CD14-positive monocyte (primary cell): ENCODE measurements around the gene FRMPD4. TPM values are rescaled to one million over a fixed set of nuclear protein-coding genes. Genes with fewer than 3 reads are reported as not detected.

Source experiments
- DNase-seq, 3 donors: peaks; one replicate each; pipeline ENCODE4 v3.0.0-alpha.2; 2011 to 2022
- H2AFZ ChIP-seq: 2 replicates; pipeline ENCODE4 v1.6.0; 2012; ENCODE audit warnings: mild to moderate bottlenecking, low read depth, low read length, inconsistent platforms; ENCODE audit not compliant: insufficient read depth, poor library complexity, severe bottlenecking
- H3K27ac ChIP-seq, 2 donors: 1 replicate in 1 of 2; 2 replicates in 1 of 2; pipeline ENCODE4 v1.5.1; 2012 to 2013; ENCODE audit warnings: low read length in 2 of 2, control low read depth in 1 of 2, inconsistent platforms in 1 of 2, low read depth in 1 of 2, mild to moderate bottlenecking in 1 of 2
- H3K27me3 ChIP-seq, 2 donors: one replicate each; pipeline versions ENCODE4 v1.6.0 to v1.6.1; 2011 to 2013; ENCODE audit warnings: low read length in 2 of 2; ENCODE audit not compliant: control insufficient read depth in 2 of 2, insufficient read depth in 2 of 2
- H3K36me3 ChIP-seq, 2 donors: replicated peaks in 1 of 2; 1 replicate in 1 of 2; 2 replicates in 1 of 2; pipeline versions ENCODE4 v1.5.1 to v1.6.1; 2012 to 2013; ENCODE audit warnings: low read length in 2 of 2, control low read depth in 1 of 2, inconsistent platforms in 1 of 2, mild to moderate bottlenecking in 1 of 2; ENCODE audit not compliant: insufficient read depth in 2 of 2, control insufficient read depth in 1 of 2
- H3K4me1 ChIP-seq, 2 donors: 1 replicate in 1 of 2; 2 replicates in 1 of 2; pipeline versions ENCODE4 v1.5.1 to v1.6.1; 2012 to 2013; ENCODE audit warnings: low read length in 2 of 2, control low read depth in 1 of 2, inconsistent platforms in 1 of 2, mild to moderate bottlenecking in 1 of 2, moderate library complexity in 1 of 2; ENCODE audit not compliant: insufficient read depth in 2 of 2, control insufficient read depth in 1 of 2
- H3K4me2 ChIP-seq: replicated peaks from 2 replicates; pipeline ENCODE3; 2012; ENCODE audit warnings: low read length, moderate library complexity, mild to moderate bottlenecking; ENCODE audit not compliant: poor library complexity, severe bottlenecking; ENCODE audit errors: extremely low read depth
- H3K4me3 ChIP-seq, 3 experiments: fragments of 200-600 bp in 1 of 3; sonication (generic) in 1 of 3; replicated peaks in 1 of 3; 1 replicate in 2 of 3; 2 replicates in 1 of 3; pipeline ENCODE4 v1.5.1; 2011 to 2013; ENCODE audit warnings: low read length in 3 of 3, mild to moderate bottlenecking in 3 of 3, control low read depth in 2 of 3, low read depth in 2 of 3, inconsistent platforms in 1 of 3, moderate library complexity in 1 of 3
- H3K79me2 ChIP-seq: 2 replicates; pipeline ENCODE4 v1.6.0; 2012; ENCODE audit warnings: mild to moderate bottlenecking, control low read depth, inconsistent platforms, low read length, moderate library complexity; ENCODE audit not compliant: insufficient read depth
- H3K9ac ChIP-seq: 2 replicates; pipeline ENCODE4 v1.6.0; 2017; ENCODE audit warnings: low read length, mild to moderate bottlenecking; ENCODE audit not compliant: insufficient read depth, poor library complexity, severe bottlenecking
- H3K9me3 ChIP-seq, 2 donors: replicated peaks in 1 of 2; 1 replicate in 1 of 2; 2 replicates in 1 of 2; pipeline versions ENCODE4 v1.5.1 to v1.6.1; 2012 to 2013; ENCODE audit warnings: low read length in 2 of 2, control low read depth in 1 of 2; ENCODE audit not compliant: control insufficient read depth in 1 of 2, insufficient read depth in 1 of 2
- H4K20me1 ChIP-seq: 2 replicates; pipeline ENCODE4 v1.6.0; 2012; ENCODE audit warnings: mild to moderate bottlenecking, low read length, control low read depth, moderate library complexity; ENCODE audit not compliant: insufficient read depth
- H3K27ac Mint-ChIP-seq, 7 donors: one replicate each; pipeline ENCODE4 v1.8.0; 2020; ENCODE audit warnings: mild to moderate bottlenecking in 7 of 7, mixed read lengths in 7 of 7, moderate library complexity in 6 of 7, inconsistent platforms in 2 of 7
- H3K27me3 Mint-ChIP-seq, 3 donors: one replicate each; pipeline ENCODE4 v1.8.0; 2021 to 2022; ENCODE audit warnings: low read depth in 3 of 3, mild to moderate bottlenecking in 3 of 3, mixed read lengths in 3 of 3, moderate library complexity in 3 of 3, inconsistent platforms in 1 of 3
- H3K36me3 Mint-ChIP-seq, 2 donors: one replicate each; pipeline ENCODE4 v1.8.0; 2020; ENCODE audit warnings: mixed read lengths in 2 of 2, inconsistent platforms in 1 of 2, mild to moderate bottlenecking in 1 of 2
- H3K4me1 Mint-ChIP-seq: one replicate; pipeline ENCODE4 v1.8.0; 2020; ENCODE audit warnings: mild to moderate bottlenecking, mixed read lengths
- H3K4me3 Mint-ChIP-seq, 2 donors: one replicate each; pipeline ENCODE4 v1.8.0; 2020; ENCODE audit warnings: mild to moderate bottlenecking in 2 of 2, mixed read lengths in 2 of 2, moderate library complexity in 1 of 2
- H3K9me3 Mint-ChIP-seq, 7 donors: one replicate each; pipeline ENCODE4 v1.8.0; 2020 to 2022; ENCODE audit warnings: mixed read lengths in 7 of 7, mild to moderate bottlenecking in 6 of 7, moderate library complexity in 6 of 7, inconsistent platforms in 2 of 7
- CTCF ChIP-seq: fragments of 200-600 bp; IDR thresholded peaks from one replicate; pipeline ENCODE4 v1.8.0; 2022; ENCODE audit warnings: antibody characterized with exemption, mild to moderate bottlenecking
- WGBS: methylation state at CpG from one replicate; pipeline ENCODE4 v1.1.5; 2013; ENCODE audit warnings: missing lambda C conversion rate; ENCODE audit not compliant: insufficient coverage; 5-methylcytosine and 5-hydroxymethylcytosine counted together
- intact Hi-C, 2 donors: fragments of 100-400 bp; cut with micrococcal nuclease; formaldehyde crosslinking; loops; one replicate each; pipeline versions ENCODE4 v1.15.0 to v1.15.1; 2023
- polyA plus RNA-seq, 3 donors: library from polyadenylated mRNA; depleted of rRNA in 1 of 3; unstranded in 2 of 3; stranded (reverse) in 1 of 3; fragments of 300-500 nt in 2 of 3; fragments of >200 nt in 1 of 3; fragmentation: Illumina TruSeq in 2 of 3; gene quantifications; 1 replicate in 2 of 3; 2 replicates in 1 of 3; pipeline ENCODE4 v1.2.3, GENCODE V29; 2012 to 2021

The FRMPD4 gene
- polyA plus RNA-seq, 3 donors = not detected

- Histone ChIP-seq H3K9ac (no peak overlapping the region), H3K27ac (no peak overlapping the region), H3K36me3 (no peaks in the 10 kb centered on the region), H3K79me2 (no peaks in the 10 kb centered on the region), H3K4me1 (no peaks in the 10 kb centered on the region), H4K20me1 (no peaks in the 10 kb centered on the region), H3K27me3 (no peaks in the 10 kb centered on the region), H3K4me2 (no peak overlapping the region), H3K4me3 (no peak overlapping the region), H2AFZ (no peak overlapping the region), H3K9me3 (no peaks in the 10 kb centered on the region)
- H3K4me1 Mint-ChIP-seq = no peaks in the 10 kb centered on the region
- H3K36me3 Mint-ChIP-seq = no peaks in the 10 kb centered on the region
- no peak for DNase-seq
- peaks cover 0 to 3% (median 1%) of the 10 kb centered on the region in 3 donors for H3K27me3 Mint-ChIP-seq
- H3K27ac Mint-ChIP-seq = no peak overlapping the region
- WGBS = 80% methylated on average over 1 of the region's 3 CpGs
- no peak overlapping the region for H3K4me3 Mint-ChIP-seq
- intact Hi-C loops = no loop called here
- no peaks in the 10 kb centered on the region for H3K9me3 Mint-ChIP-seq
- no peak for TF ChIP-seq CTCF
Observed at GRCh38 chrX:12379671-12380070, 241.4 kb downstream of the FRMPD4 start.

- Mint-ChIP-seq H3K9me3 (no peaks in the 10 kb centered on the region), H3K4me3 (no peak overlapping the region), H3K27ac (no peak overlapping the region), H3K36me3 (no peaks in the 10 kb centered on the region), H3K27me3 (peaks cover 0 to 3% (median 1%) of the 10 kb centered on the region in 3 donors), H3K4me1 (no peaks in the 10 kb centered on the region)
- intact Hi-C loops = no loop called here
- no peak for DNase-seq
- Histone ChIP-seq H4K20me1 (no peaks in the 10 kb centered on the region), H3K27ac (no peak overlapping the region), H3K4me2 (no peak overlapping the region), H3K79me2 (no peaks in the 10 kb centered on the region), H2AFZ (no peak overlapping the region), H3K27me3 (no peaks in the 10 kb centered on the region), H3K36me3 (no peaks in the 10 kb centered on the region), H3K9ac (no peak overlapping the region), H3K4me1 (no peaks in the 10 kb centered on the region), H3K9me3 (no peaks in the 10 kb centered on the region), H3K4me3 (no peak overlapping the region)
- WGBS = no CpG with 5 or more reads among the region's 2 CpGs
- TF ChIP-seq CTCF = no peak
Observed at GRCh38 chrX:12383196-12383595, 244.9 kb downstream of the FRMPD4 start.
